ENCODE measurements around the gene KLHL40.

Gene KLHL40

DNA sequence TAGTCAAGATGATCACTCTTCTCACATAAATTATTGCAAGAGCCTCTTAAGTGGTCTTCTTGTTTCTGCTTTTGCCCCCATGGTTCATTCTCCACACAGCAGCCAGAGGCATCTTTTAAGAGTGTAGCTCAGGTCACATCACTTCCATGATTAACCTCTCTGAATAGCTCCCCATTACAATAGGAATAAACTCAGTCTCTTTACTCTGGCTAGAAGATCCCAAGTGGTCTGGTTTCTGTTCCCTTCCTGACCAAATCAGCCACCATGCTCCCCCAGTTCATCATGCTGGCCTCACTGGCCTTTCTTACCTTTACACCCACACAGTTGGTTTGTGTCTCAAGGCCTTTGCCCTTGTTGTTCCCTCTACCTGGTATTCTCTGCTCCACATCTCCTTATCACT is 9.0 kb downstream of the KLHL40 start:
- TF ChIP-seq, protein P1, sequence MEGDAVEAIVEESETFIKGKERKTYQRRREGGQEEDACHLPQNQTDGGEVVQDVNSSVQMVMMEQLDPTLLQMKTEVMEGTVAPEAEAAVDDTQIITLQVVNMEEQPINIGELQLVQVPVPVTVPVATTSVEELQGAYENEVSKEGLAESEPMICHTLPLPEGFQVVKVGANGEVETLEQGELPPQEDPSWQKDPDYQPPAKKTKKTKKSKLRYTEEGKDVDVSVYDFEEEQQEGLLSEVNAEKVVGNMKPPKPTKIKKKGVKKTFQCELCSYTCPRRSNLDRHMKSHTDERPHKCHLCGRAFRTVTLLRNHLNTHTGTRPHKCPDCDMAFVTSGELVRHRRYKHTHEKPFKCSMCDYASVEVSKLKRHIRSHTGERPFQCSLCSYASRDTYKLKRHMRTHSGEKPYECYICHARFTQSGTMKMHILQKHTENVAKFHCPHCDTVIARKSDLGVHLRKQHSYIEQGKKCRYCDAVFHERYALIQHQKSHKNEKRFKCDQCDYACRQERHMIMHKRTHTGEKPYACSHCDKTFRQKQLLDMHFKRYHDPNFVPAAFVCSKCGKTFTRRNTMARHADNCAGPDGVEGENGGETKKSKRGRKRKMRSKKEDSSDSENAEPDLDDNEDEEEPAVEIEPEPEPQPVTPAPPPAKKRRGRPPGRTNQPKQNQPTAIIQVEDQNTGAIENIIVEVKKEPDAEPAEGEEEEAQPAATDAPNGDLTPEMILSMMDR (IDR thresholded peaks at IDR 0.05; ENCODE audit: poor library complexity, severe bottlenecking), result no peak
- ATAC-seq (ENCODE audit: low read depth), result no peak
- no peaks in the 10 kb centered on the region for H3K9me3 ChIP-seq (ENCODE audit: severe bottlenecking)

DNA sequence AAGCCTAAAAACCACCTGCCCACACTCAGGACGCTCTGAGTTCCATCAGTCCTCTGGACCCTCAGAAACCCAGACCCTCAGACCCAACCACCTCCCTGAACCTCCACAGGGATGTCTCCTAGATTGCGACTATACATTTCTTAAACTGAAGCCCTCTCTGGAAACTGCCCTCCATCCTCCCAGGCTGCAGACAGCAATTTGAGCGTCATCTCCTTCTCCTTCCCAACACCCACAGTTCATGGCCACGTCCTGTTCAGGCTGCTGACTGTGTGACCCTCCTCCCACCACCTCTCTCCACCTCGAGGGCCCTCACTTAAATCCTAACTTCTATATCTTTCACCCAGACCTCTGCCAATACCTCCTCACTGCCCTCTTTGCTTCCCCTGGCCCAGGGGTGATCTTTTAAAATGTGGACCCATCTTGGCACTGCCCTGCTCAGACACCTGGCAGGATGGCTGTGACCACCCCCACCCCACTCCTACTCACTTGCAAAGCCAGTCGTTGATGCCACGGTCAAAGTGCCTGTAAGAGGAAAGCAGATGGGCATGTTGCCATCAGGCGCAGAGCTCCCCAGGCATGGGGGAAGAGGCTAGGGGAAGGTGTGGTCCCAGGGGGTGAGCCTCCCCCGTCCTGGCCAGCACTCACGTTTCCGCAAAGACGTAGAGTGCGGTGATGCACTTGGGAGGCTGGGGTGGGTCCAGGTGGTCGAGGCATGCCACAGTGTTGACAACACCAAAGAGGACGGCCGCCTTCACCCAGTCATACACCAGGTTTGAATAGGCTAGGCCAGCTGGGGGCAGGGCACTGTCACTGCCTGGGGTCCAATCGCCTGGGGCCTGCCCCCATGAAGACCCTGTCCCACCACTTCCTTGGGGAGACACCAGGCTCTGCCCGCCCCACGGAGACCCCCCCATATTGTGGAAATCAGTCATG is 11.3 kb downstream of the KLHL40 start:
- TF ChIP-seq, protein P1 (IDR thresholded peaks at IDR 0.05; ENCODE audit: poor library complexity, severe bottlenecking), result no peak
- ATAC-seq (ENCODE audit: low read depth) (no peak), DNase-seq (ENCODE audit: low spot score) (no peak)
- Histone ChIP-seq H3K9me3 (ENCODE audit: severe bottlenecking) (no peaks in the 10 kb centered on the region), H3K27me3 (ENCODE audit: insufficient read depth, poor library complexity, severe bottlenecking) (no peaks in the 10 kb centered on the region), H3K4me3 (ENCODE audit: severe bottlenecking) (no peak overlapping the region), H3K36me3 (ENCODE audit: low read depth) (no peaks in the 10 kb centered on the region), H3K4me1 (ENCODE audit: insufficient read depth, poor library complexity, severe bottlenecking) (no peaks in the 10 kb centered on the region), H3K27ac (ENCODE audit: poor library complexity, severe bottlenecking) (no peak overlapping the region)

More for the DNA sequence above, 9.0 kb downstream of the KLHL40 start:
- H3K4me3 ChIP-seq (ENCODE audit: severe bottlenecking), result no peak overlapping the region
- H3K27me3 ChIP-seq (ENCODE audit: insufficient read depth, poor library complexity, severe bottlenecking), result no peaks in the 10 kb centered on the region
- no peak overlapping the region for H3K27ac ChIP-seq (ENCODE audit: poor library complexity, severe bottlenecking)
- DNase-seq (ENCODE audit: low spot score), result no peak
- H3K36me3 ChIP-seq (ENCODE audit: low read depth), result no peaks in the 10 kb centered on the region
- no peaks in the 10 kb centered on the region for H3K4me1 ChIP-seq (ENCODE audit: insufficient read depth, poor library complexity, severe bottlenecking)

DNA sequence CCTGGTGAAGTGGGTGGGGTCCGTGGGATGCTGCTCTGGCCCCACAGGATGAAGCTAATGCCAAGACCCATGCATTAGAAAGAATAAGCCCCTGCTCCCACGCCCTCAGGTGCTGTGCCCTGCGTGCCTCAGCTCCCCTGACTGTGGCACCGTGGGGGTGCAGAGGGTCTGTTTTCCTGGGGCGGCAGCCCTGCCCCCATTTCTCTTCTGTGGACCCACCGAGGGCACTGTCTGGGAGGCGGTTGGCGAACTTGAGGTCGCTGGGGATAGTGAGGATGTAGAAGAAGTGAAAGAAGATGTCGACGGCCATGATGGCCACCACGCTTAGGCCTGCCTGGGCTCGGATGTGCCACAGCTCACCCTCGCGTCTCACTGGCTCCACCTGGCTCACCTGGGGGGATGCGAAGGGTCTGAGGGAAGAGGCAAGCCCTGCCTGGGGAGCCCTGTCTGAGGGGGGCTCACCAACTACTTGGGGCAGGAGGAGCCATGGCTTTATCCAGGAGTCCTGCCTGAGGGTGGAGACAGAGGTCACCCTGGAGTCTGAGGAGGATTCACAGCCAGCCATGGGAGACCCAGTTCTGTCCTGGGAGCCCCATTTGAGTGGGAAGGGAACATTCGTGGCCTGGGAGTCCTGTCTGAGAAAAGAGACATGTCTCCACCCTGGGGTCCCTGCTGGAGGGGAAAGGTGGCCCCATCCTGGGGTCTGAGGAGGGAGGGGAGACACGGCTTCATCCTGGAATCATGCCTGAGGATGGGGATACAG is 12.1 kb downstream of the KLHL40 start:
- Histone ChIP-seq H3K36me3 (ENCODE audit: low read depth) (no peaks in the 10 kb centered on the region), H3K4me1 (ENCODE audit: insufficient read depth, poor library complexity, severe bottlenecking) (no peaks in the 10 kb centered on the region), H3K4me3 (ENCODE audit: severe bottlenecking) (no peak overlapping the region), H3K27me3 (ENCODE audit: insufficient read depth, poor library complexity, severe bottlenecking) (no peaks in the 10 kb centered on the region), H3K9me3 (ENCODE audit: severe bottlenecking) (no peaks in the 10 kb centered on the region), H3K27ac (ENCODE audit: poor library complexity, severe bottlenecking) (no peak overlapping the region)
- TF ChIP-seq, protein P1 (IDR thresholded peaks at IDR 0.05; ENCODE audit: poor library complexity, severe bottlenecking), result no peak
- no peak for ATAC-seq (ENCODE audit: low read depth)
- no peak for DNase-seq (ENCODE audit: low spot score)

DNA sequence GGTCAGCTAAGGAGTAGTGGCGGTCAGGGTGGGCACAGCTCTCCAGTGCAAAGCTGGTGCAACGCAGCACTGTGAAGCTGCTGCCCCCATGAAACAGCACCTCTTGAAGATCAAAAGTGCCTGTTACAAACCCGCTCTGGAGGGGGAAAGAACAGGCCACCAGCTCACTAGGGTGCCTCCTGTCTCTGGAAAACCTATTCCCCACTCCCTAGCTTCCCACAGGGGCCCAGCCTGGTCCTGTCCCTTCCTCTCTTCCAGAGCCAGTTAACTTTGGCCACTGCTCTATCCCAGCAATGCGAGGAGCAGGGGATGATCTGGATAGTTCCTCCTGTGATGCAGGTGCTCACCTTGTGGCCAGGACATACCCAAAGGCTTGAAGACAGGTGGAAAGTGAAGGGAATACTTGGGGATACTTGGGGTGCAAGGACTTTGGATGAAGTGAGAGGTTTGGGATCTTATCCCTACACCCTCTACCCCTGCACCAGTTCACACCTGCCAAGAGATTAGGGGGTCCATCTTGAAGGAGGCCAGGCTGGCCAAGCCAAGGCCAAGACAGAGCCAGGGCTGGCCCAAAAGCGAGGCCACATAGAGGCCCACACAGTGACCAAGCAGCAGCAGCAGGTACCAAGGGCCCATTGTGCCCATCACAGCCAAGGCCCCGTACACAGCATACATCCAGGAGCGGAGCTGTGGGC is 13.0 kb downstream of the KLHL40 start:
- no peaks in the 10 kb centered on the region for H3K36me3 ChIP-seq (ENCODE audit: low read depth)

More for the DNA sequence above, 13.0 kb downstream of the KLHL40 start:
- Histone ChIP-seq H3K4me1 (ENCODE audit: insufficient read depth, poor library complexity, severe bottlenecking) (no peaks in the 10 kb centered on the region), H3K27ac (ENCODE audit: poor library complexity, severe bottlenecking) (no peak overlapping the region), H3K27me3 (ENCODE audit: insufficient read depth, poor library complexity, severe bottlenecking) (no peaks in the 10 kb centered on the region), H3K4me3 (ENCODE audit: severe bottlenecking) (no peak overlapping the region), H3K9me3 (ENCODE audit: severe bottlenecking) (no peaks in the 10 kb centered on the region)
- DNase-seq (ENCODE audit: low spot score) (no peak), ATAC-seq (ENCODE audit: low read depth) (no peak)
- TF ChIP-seq, protein P1 (IDR thresholded peaks at IDR 0.05; ENCODE audit: poor library complexity, severe bottlenecking), result no peak
